Keratinocyte (primary cell): ENCODE measurements around the gene F12. TPM values are rescaled to one million over a fixed set of nuclear protein-coding genes. Genes with fewer than 3 reads are reported as not detected.

Source experiments
- DNase-seq: peaks from one replicate; pipeline ENCODE4 v3.0.0-alpha.2; 2011; ENCODE audit warnings: low read depth, missing footprints, low spot score
- FAIRE-seq: peaks from 2 replicates; lab custom pipeline; 2011; peaks lifted over from hg19 to GRCh38; lab: Jason Lieb, UNC
- H2AFZ ChIP-seq: 2 replicates; pipeline ENCODE4 v1.6.0; 2012; ENCODE audit warnings: low read length, control low read depth, inconsistent platforms; ENCODE audit not compliant: control insufficient read depth
- H3K27ac ChIP-seq: 2 replicates; pipeline ENCODE4 v1.5.1; 2011; ENCODE audit warnings: low read length; ENCODE audit not compliant: control insufficient read depth, insufficient read depth
- H3K27me3 ChIP-seq: 3 replicates; pipeline ENCODE4 v1.6.0; 2011; ENCODE audit warnings: low read length; ENCODE audit not compliant: control insufficient read depth, insufficient read depth; ENCODE audit errors: extremely low read depth
- H3K36me3 ChIP-seq, 2 experiments: 2 replicates in 1 of 2; 3 replicates in 1 of 2; pipeline ENCODE4 v1.5.1; 2011; ENCODE audit warnings: low read length in 2 of 2, mild to moderate bottlenecking in 1 of 2; ENCODE audit not compliant: control insufficient read depth in 2 of 2, insufficient read depth in 2 of 2; ENCODE audit errors: extremely low read depth in 1 of 2
- H3K4me1 ChIP-seq: 3 replicates; pipeline ENCODE4 v1.5.1; 2011; ENCODE audit warnings: low read length; ENCODE audit not compliant: control insufficient read depth, insufficient read depth; ENCODE audit errors: extremely low read depth
- H3K4me2 ChIP-seq: 3 replicates; pipeline ENCODE4 v1.6.0; 2011; ENCODE audit warnings: low read depth, low read length; ENCODE audit not compliant: control insufficient read depth, insufficient read depth; ENCODE audit errors: extremely low read depth
- H3K4me3 ChIP-seq, 3 experiments: fragments of 200-600 bp in 1 of 3; sonication (generic) in 1 of 3; 2 replicates in 2 of 3; 3 replicates in 1 of 3; pipeline ENCODE4 v1.5.1; 2011 to 2016; ENCODE audit warnings: low read length in 3 of 3, mild to moderate bottlenecking in 3 of 3, control low read depth in 2 of 3, inconsistent platforms in 1 of 3, low read depth in 1 of 3, mixed read lengths in 1 of 3, mixed run types in 1 of 3, moderate library complexity in 1 of 3; ENCODE audit not compliant: control insufficient read depth in 2 of 3, insufficient read depth in 2 of 3; ENCODE audit errors: extremely low read depth in 1 of 3
- H3K79me2 ChIP-seq: 2 replicates; pipeline ENCODE4 v1.6.0; 2012; ENCODE audit warnings: low read length; ENCODE audit not compliant: control insufficient read depth, insufficient read depth
- H3K9ac ChIP-seq: 3 replicates; pipeline ENCODE4 v1.6.0; 2011; ENCODE audit warnings: low read length; ENCODE audit not compliant: control insufficient read depth, insufficient read depth; ENCODE audit errors: extremely low read depth
- H3K9me1 ChIP-seq: 3 replicates; pipeline ENCODE4 v1.6.0; 2011; ENCODE audit warnings: low read length; ENCODE audit not compliant: control insufficient read depth, insufficient read depth; ENCODE audit errors: extremely low read depth
- H3K9me3 ChIP-seq: 2 replicates; pipeline ENCODE4 v1.5.1; 2012; ENCODE audit warnings: low read depth, low read length; ENCODE audit not compliant: control insufficient read depth
- H4K20me1 ChIP-seq: 3 replicates; pipeline ENCODE4 v1.6.0; 2011; ENCODE audit warnings: low read length; ENCODE audit not compliant: control insufficient read depth, insufficient read depth; ENCODE audit errors: extremely low read depth
- EZH2 ChIP-seq: IDR thresholded peaks from one replicate; pipeline ENCODE4 v1.6.1; 2012; ENCODE audit warnings: inconsistent platforms, mild to moderate bottlenecking, low read length, moderate library complexity
- dilution Hi-C: fragments of 300-500 bp; cut with MboI; formaldehyde crosslinking; loops from one replicate; pipeline ENCODE4 v1.7.0; 2020; ENCODE audit warnings: low sequenced_read_pairs; ENCODE audit not compliant: extremely low pct_ligation_motif_present
- polyA minus RNA-seq, 3 experiments: library from RNA; depleted of rRNA, polyadenylated mRNA; stranded (reverse); fragments of >200 nt; gene quantifications; 1 replicate in 1 of 3; 2 replicates in 1 of 3; 3 replicates in 1 of 3; pipeline ENCODE4 v1.2.3, GENCODE V29; 2011
- polyA plus RNA-seq, 5 experiments: library from polyadenylated mRNA; depleted of rRNA in 3 of 5; stranded (reverse) in 3 of 5; stranded (forward) in 1 of 5; unstranded in 1 of 5; fragments of >200 nt; gene quantifications; 1 replicate in 1 of 5; 2 replicates in 3 of 5; 3 replicates in 1 of 5; pipeline versions ENCODE4 v1.2.1 to v1.2.3, GENCODE V29; 2011 to 2012; ENCODE audit warnings: missing spikeins in 2 of 5, low read depth in 1 of 5, low replicate concordance in 1 of 5
- TF ChIP-seq, protein P1 (sequence below), 3 experiments: IDR thresholded peaks in 1 of 3; conservative IDR thresholded peaks in 1 of 3; optimal IDR thresholded peaks in 1 of 3; 2 replicates in 2 of 3; 3 replicates in 1 of 3; pipeline versions ENCODE3 to v1.5.1; 2011; ENCODE audit warnings: low read length in 3 of 3, mild to moderate bottlenecking in 3 of 3, moderate library complexity in 2 of 3, control low read depth in 1 of 3, inconsistent platforms in 1 of 3; ENCODE audit not compliant: insufficient read depth in 2 of 3; ENCODE audit errors: extremely low read depth in 1 of 3

F12 gene
- polyA plus RNA-seq (6.0 to 11.2 TPM (median 7.7 TPM) in 3 replicates), polyA minus RNA-seq (2.7 to 6.3 TPM (median 2.9 TPM) in 3 replicates)
- polyA plus RNA-seq (2011; ENCODE audit: low read depth): 2.1 TPM
- polyA plus RNA-seq (2011; cell fraction: cytosol; rRNA removed): 6.1 and 18.8 TPM in 2 replicates
- polyA plus RNA-seq (2011; cell fraction: nucleus; rRNA removed): 5.3 and 8.8 TPM in 2 replicates
- 13.5 and 15.7 TPM in 2 replicates for polyA plus RNA-seq (2012; ENCODE audit: low replicate concordance)
- 20.7 TPM for polyA minus RNA-seq (2011; cell fraction: cytosol; rRNA and poly(A)+ RNA removed)
- 3.8 and 4.1 TPM in 2 replicates for polyA minus RNA-seq (2011; cell fraction: nucleus; rRNA and poly(A)+ RNA removed)

GRCh38 chr5:177409043-177409801 is at the start of gene F12:
Gene F12, minus strand, starts transcription at chr5:177409564. Its CDS starts 37 bp downstream, at chr5:177409527.
- Histone ChIP-seq H3K4me1 (peaks cover 5% of the 10 kb centered on the region), H3K36me3 (no peaks in the 10 kb centered on the region), H3K9me1 (no peaks in the 10 kb centered on the region), H3K27me3 (no peaks in the 10 kb centered on the region), H2AFZ (no peak within 1 kb of the TSS), H3K4me3 (no peak within 1 kb of the TSS), H3K9me3 (no peaks in the 10 kb centered on the region), H3K79me2 (no peaks in the 10 kb centered on the region), H4K20me1 (no peaks in the 10 kb centered on the region), H3K27ac (no peak within 1 kb of the TSS), H3K9ac (no peak within 1 kb of the TSS), H3K4me2 (no peak within 1 kb of the TSS)
- dilution Hi-C loops: no loop called here
- FAIRE-seq (no peak), DNase-seq (no peak)
- TF ChIP-seq EZH2: no peak
- TF ChIP-seq, protein P1, sequence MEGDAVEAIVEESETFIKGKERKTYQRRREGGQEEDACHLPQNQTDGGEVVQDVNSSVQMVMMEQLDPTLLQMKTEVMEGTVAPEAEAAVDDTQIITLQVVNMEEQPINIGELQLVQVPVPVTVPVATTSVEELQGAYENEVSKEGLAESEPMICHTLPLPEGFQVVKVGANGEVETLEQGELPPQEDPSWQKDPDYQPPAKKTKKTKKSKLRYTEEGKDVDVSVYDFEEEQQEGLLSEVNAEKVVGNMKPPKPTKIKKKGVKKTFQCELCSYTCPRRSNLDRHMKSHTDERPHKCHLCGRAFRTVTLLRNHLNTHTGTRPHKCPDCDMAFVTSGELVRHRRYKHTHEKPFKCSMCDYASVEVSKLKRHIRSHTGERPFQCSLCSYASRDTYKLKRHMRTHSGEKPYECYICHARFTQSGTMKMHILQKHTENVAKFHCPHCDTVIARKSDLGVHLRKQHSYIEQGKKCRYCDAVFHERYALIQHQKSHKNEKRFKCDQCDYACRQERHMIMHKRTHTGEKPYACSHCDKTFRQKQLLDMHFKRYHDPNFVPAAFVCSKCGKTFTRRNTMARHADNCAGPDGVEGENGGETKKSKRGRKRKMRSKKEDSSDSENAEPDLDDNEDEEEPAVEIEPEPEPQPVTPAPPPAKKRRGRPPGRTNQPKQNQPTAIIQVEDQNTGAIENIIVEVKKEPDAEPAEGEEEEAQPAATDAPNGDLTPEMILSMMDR (optimal IDR thresholded peaks at IDR 0.05 in 1 of 3, IDR thresholded peaks at IDR 0.05 in 1 of 3, conservative IDR thresholded peaks at IDR 0.05 in 1 of 3; ENCODE audit: extremely low read depth in 1 of 3, insufficient read depth in 2 of 3, low read length in 3 of 3): no peak

GRCh38 chr5:177458912-177459350 is 49.6 kb upstream of the F12 start:
- peaks cover 5% of the 10 kb centered on the region for H4K20me1 ChIP-seq
- H3K9ac ChIP-seq: no peak overlapping the region
- no peaks in the 10 kb centered on the region for H3K79me2 ChIP-seq
- H2AFZ ChIP-seq: no peak overlapping the region
- H3K27ac ChIP-seq: no peak overlapping the region
- H3K9me1 ChIP-seq: no peaks in the 10 kb centered on the region
- no peak for TF ChIP-seq EZH2
- TF ChIP-seq, protein P1 (optimal IDR thresholded peaks at IDR 0.05 in 1 of 3, IDR thresholded peaks at IDR 0.05 in 1 of 3, conservative IDR thresholded peaks at IDR 0.05 in 1 of 3; ENCODE audit: extremely low read depth in 1 of 3, insufficient read depth in 2 of 3, low read length in 3 of 3): no peak
- no peak overlapping the region for H3K4me3 ChIP-seq
- no peak for FAIRE-seq
- peaks cover 18 to 19% of the 10 kb centered on the region in 2 experiments for H3K36me3 ChIP-seq
- H3K4me2 ChIP-seq: no peak overlapping the region
- dilution Hi-C loops: no loop called here
- H3K9me3 ChIP-seq: no peaks in the 10 kb centered on the region
- H3K4me1 ChIP-seq: peaks cover 7% of the 10 kb centered on the region
- H3K27me3 ChIP-seq: no peaks in the 10 kb centered on the region
- DNase-seq: no peak
